ENCODE results near the gene RHOA.

RHOA gene

GRCh38 chr3:49411968-49412631 is at the start of gene RHOA, which contains the start of gene TCTA:
RHOA (minus strand) TSS chr3:49411976; CDS start chr3:49375589, 36,387 bp downstream.
TCTA (plus strand) TSS chr3:49412423; CDS start chr3:49412427, 4 bp downstream.
- peak; percentile 100 for DNase-seq (ENCODE audit: low read depth)
- TF ChIP-seq CTCF (conservative IDR thresholded peaks at IDR 0.05; ENCODE audit: low read length), result no peak
- H3K4me3 ChIP-seq (ENCODE audit: low read length), result peak within 1 kb of the TSS; percentile 95

DNA sequence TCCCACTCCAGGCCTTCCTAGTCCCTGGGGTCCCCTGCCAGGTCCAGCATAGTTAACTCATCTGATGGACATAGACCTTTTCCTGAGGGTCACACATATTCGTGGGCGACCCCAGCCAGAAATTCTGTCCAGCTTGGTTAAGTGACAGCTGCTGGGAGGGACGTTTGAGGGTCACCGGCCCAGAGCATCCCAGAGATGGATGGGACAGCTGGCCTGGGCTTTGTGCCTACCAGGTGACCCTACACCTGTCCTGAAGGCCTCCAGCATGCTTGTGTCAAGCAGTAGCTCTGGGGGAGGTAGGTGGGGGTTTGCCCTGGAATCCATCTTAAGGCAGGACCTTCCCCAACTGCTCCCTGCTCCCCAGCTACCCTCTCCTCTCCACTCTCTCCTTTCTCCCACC is 49.2 kb upstream of the RHOA start:
- no peak for TF ChIP-seq CTCF (conservative IDR thresholded peaks at IDR 0.05; ENCODE audit: low read length)
- no peak for DNase-seq (ENCODE audit: low read depth)
- H3K4me3 ChIP-seq (ENCODE audit: low read length), result no peak overlapping the region

GRCh38 chr3:49460188-49460890 is 48.6 kb upstream of the RHOA start:
- no peak for TF ChIP-seq CTCF (conservative IDR thresholded peaks at IDR 0.05; ENCODE audit: low read length)
- no peak for DNase-seq (ENCODE audit: low read depth)
- H3K4me3 ChIP-seq (ENCODE audit: low read length), result no peak overlapping the region

- peak; percentile 34 for DNase-seq (ENCODE audit: low read depth)
- TF ChIP-seq CTCF (conservative IDR thresholded peaks at IDR 0.05; ENCODE audit: low read length), result no peak
- H3K4me3 ChIP-seq (ENCODE audit: low read length), result no peak overlapping the region
Measured at GRCh38 chr3:49456466-49456865, 44.7 kb upstream of the RHOA start.

- no peak for TF ChIP-seq CTCF (conservative IDR thresholded peaks at IDR 0.05; ENCODE audit: low read length)
- H3K4me3 ChIP-seq (ENCODE audit: low read length), result no peak overlapping the region
- DNase-seq (ENCODE audit: low read depth), result no peak
Measured at GRCh38 chr3:49454898-49455681, 43.3 kb upstream of the RHOA start.

DNA sequence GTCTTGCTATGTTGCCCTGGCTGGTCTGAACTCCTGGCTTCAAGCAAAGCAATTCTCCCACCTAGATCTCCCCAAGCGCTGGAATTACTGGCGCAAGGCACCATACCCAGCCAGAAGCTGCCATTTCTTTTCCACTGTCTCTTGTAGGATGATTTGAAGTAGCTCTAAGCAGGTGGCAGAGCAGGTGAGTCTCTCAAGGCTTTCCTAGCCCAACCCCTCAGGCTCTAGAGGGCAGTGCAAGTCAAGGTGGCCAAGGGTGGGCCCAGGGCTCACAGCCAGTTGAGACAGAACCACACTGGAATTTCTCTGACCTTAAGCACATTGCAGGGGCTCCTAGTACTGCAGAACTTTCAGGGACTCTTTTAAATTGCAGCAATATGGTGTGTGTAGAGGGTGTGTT is 42.7 kb upstream of the RHOA start:
- no peak for TF ChIP-seq CTCF (conservative IDR thresholded peaks at IDR 0.05; ENCODE audit: low read length)
- DNase-seq (ENCODE audit: low read depth), result no peak
- no peak overlapping the region for H3K4me3 ChIP-seq (ENCODE audit: low read length)

Measured in AG10803 (cell line).